ENCODE results near the gene CPT1C. TPM values are rescaled to one million over a fixed set of nuclear protein-coding genes. Genes with fewer than 3 reads are reported as not detected.

CPT1C gene
- total RNA-seq (1 to 10 TPM in 8 of 9 donors, under 1 TPM in 1; 1.00 to 6.0 (median 2.2) TPM), polyA plus RNA-seq (1 to 10 TPM; 3.0 to 3.1 TPM)
- long read RNA-seq, donor 1, partial matches to known transcripts = 2 of 2 reads
- long read RNA-seq, donor 1, other reads (novel, unspliced or antisense) = 0 of 2 reads
- long read RNA-seq, donor 2, partial matches to known transcripts = 1 of 3 reads
- long read RNA-seq, donor 2, other reads (novel, unspliced or antisense) = 2 of 3 reads
- long read RNA-seq, donor 3 = 0 reads

GRCh38 chr19:49690656-49691242 is at the start of gene CPT1C:
Gene CPT1C (plus strand): TSS chr19:49691116. CDS start chr19:49692253, 1,137 bp downstream.
- H3K27ac ChIP-seq = peak within 1 kb of the TSS; percentile 20 to 85 (median 64)
- H3K4me1 ChIP-seq = peaks cover 0 to 50% (median 30%) of the 10 kb centered on the region in 12 donors
- DNase-seq = peak; percentile 80 to 86 (median 83)
- peak; percentile 54 to 85 (median 75) for ATAC-seq
- intact Hi-C loops (cut with DNase I) = loop anchor here in 1 of 10 donors (5.0 kb wide), 1 partner anchor 72 kb away; the partner anchor contains the start of gene TSKS
- peak within 1 kb of the TSS; percentile 25 to 71 (median 58) for H3K4me3 ChIP-seq
- H3K27me3 ChIP-seq = peaks cover 0 to 27% (median 0%) of the 10 kb centered on the region in 9 donors
- no peaks in the 10 kb centered on the region for H3K9me3 ChIP-seq
- TF ChIP-seq POLR2A (IDR thresholded peaks at IDR 0.05) = peak in 1 of 2 donors; percentile 43
- no peak for TF ChIP-seq CTCF (IDR thresholded peaks at IDR 0.05)
- WGBS, 4 donors = 1 to 3% (median 2%) methylated on average over 37 to 38 of the region's 38 CpGs
- peaks cover 0 to 17% (median 13%) of the 10 kb centered on the region in 9 donors for H3K36me3 ChIP-seq

GRCh38 chr19:49641688-49642491 is 49.0 kb upstream of the CPT1C start, which contains the start of gene SCAF1:
Gene SCAF1 (plus strand): TSS chr19:49642209. CDS start chr19:49645027, 2,818 bp downstream.
- H3K27ac ChIP-seq = peak within 1 kb of the TSS; percentile 98 to 100 (median 100)
- 0 to 1% (median 0%) methylated on average over 24 to 87 of the region's 87 CpGs for WGBS, 4 donors
- H3K27me3 ChIP-seq = no peaks in the 10 kb centered on the region
- TF ChIP-seq CTCF (IDR thresholded peaks at IDR 0.05) (no peak), POLR2A (IDR thresholded peaks at IDR 0.05) (peak; percentile 79 to 93)
- no peaks in the 10 kb centered on the region for H3K9me3 ChIP-seq
- intact Hi-C loops (cut with DNase I) = loop anchor here in 3 of 10 donors (1.0 to 10.0 kb wide), 5 partner anchors 22 to 1017 kb away; partner anchors contain the start of genes ALDH16A1 (in 1 of the 3), PIH1D1 (in 1 of the 3), PRMT1 (in 1 of the 3) and PRR12 (in 1 of the 3)
- ATAC-seq (peak; percentile 72 to 83 (median 79)), DNase-seq (peak; percentile 99 to 100 (median 99))
- peaks cover 0 to 26% (median 13%) of the 10 kb centered on the region in 9 donors for H3K36me3 ChIP-seq
- peaks cover 3 to 65% (median 44%) of the 10 kb centered on the region in 12 donors for H3K4me1 ChIP-seq
- H3K4me3 ChIP-seq = peak within 1 kb of the TSS; percentile 76 to 100 (median 93)

- no peaks in the 10 kb centered on the region for H3K27me3 ChIP-seq
- no peaks in the 10 kb centered on the region for H3K9me3 ChIP-seq
- H3K27ac ChIP-seq = peak overlapping the region; percentile 73 to 100 (median 99)
- no peak for DNase-seq
- peaks cover 0 to 33% (median 20%) of the 10 kb centered on the region in 9 donors for H3K36me3 ChIP-seq
- TF ChIP-seq POLR2A (IDR thresholded peaks at IDR 0.05) (no peak), CTCF (IDR thresholded peaks at IDR 0.05) (no peak)
- no peak for ATAC-seq
- H3K4me1 ChIP-seq = peaks cover 3 to 60% (median 40%) of the 10 kb centered on the region in 12 donors
- WGBS, 4 donors = 8 to 14% (median 11%) methylated on average over 4 to 5 of the region's 5 CpGs
- H3K4me3 ChIP-seq = peak overlapping the region; percentile 76 to 100 (median 93)
- intact Hi-C loops (cut with DNase I) = loop anchor here in 2 of 10 donors (1.0 to 10.0 kb wide), 3 partner anchors 22 to 1018 kb away; partner anchors contain the start of genes ALDH16A1 (in 1 of the 2) and PIH1D1 (in 1 of the 2)
These were observed 48.4 kb upstream of the CPT1C start for GRCh38 chr19:49642492-49643035.
